ENCODE results near the gene KCNQ1.

DNA sequence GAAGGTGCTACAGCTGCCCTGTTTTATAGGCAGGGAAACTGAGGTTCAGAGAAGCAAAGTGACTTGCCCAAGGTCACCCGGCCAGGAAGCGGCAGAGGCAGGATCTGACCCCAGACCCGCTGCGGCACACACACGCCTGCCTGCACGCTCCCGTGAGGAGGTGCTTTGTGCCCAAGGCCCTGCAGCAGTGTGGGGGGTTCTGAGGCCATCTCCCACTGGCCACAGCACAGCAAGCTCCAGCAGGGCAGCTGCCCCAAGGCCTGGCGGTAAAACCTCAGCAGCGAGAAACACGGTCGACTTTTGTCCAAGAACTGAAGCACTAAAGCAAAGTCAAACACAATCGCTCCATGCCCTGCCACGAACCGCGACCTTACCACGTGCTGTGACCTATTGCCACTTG lies 398.1 kb downstream of the KCNQ1 start:
- TF ChIP-seq, protein P1, sequence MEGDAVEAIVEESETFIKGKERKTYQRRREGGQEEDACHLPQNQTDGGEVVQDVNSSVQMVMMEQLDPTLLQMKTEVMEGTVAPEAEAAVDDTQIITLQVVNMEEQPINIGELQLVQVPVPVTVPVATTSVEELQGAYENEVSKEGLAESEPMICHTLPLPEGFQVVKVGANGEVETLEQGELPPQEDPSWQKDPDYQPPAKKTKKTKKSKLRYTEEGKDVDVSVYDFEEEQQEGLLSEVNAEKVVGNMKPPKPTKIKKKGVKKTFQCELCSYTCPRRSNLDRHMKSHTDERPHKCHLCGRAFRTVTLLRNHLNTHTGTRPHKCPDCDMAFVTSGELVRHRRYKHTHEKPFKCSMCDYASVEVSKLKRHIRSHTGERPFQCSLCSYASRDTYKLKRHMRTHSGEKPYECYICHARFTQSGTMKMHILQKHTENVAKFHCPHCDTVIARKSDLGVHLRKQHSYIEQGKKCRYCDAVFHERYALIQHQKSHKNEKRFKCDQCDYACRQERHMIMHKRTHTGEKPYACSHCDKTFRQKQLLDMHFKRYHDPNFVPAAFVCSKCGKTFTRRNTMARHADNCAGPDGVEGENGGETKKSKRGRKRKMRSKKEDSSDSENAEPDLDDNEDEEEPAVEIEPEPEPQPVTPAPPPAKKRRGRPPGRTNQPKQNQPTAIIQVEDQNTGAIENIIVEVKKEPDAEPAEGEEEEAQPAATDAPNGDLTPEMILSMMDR (IDR thresholded peaks at IDR 0.05; ENCODE audit: insufficient read depth, low read length, poor library complexity, severe bottlenecking) = no peak
- no peak for TF ChIP-seq EZH2phosphoT487 (conservative IDR thresholded peaks at IDR 0.05; ENCODE audit: low read length)
